Neural cell (in vitro differentiated cells): ENCODE measurements around the gene VAV3. TPM values are rescaled to one million over a fixed set of nuclear protein-coding genes. Genes with fewer than 3 reads are reported as not detected.

Source experiments
- H2AFZ ChIP-seq: fragments of 200-600, 300-800 bp; sonication (generic), shearing (Covaris generic); 2 replicates; pipeline ENCODE4 v1.6.0; 2014; ENCODE audit warnings: low read depth, mild to moderate bottlenecking, antibody characterized with exemption, low read length, moderate library complexity
- H3F3A ChIP-seq: fragments of 200-600 bp; shearing (Covaris generic); 2 replicates; pipeline ENCODE4 v1.6.1; 2016; ENCODE audit warnings: mild to moderate bottlenecking, moderate library complexity, mixed read lengths, antibody characterized with exemption, low read length; ENCODE audit not compliant: insufficient read depth, poor library complexity, severe bottlenecking
- H3K27ac ChIP-seq: fragments of 200-600, 300-800 bp; sonication (generic), shearing (Covaris generic); 2 replicates; pipeline ENCODE4 v1.5.1; 2014; ENCODE audit warnings: mild to moderate bottlenecking, low read length, moderate library complexity
- H3K27me3 ChIP-seq: fragments of 300-800, 200-600 bp; sonication (generic), shearing (Covaris generic); 2 replicates; pipeline ENCODE4 v1.6.0; 2014; ENCODE audit warnings: mild to moderate bottlenecking, low read depth, low read length, moderate library complexity; ENCODE audit not compliant: insufficient read depth
- H3K36me3 ChIP-seq: fragments of 300-800, 200-600 bp; sonication (generic), shearing (Covaris generic); 2 replicates; pipeline ENCODE4 v1.5.1; 2014; ENCODE audit warnings: mild to moderate bottlenecking, antibody characterized with exemption, low read length, moderate library complexity; ENCODE audit not compliant: insufficient read depth
- H3K4me2 ChIP-seq: fragments of 300-800, 200-600 bp; sonication (generic), shearing (Covaris generic); 2 replicates; pipeline ENCODE4 v1.6.0; 2014; ENCODE audit warnings: mild to moderate bottlenecking, low read length
- H3K4me3 ChIP-seq: fragments of 300-800, 200-600 bp; sonication (generic), shearing (Covaris generic); 2 replicates; pipeline ENCODE4 v1.5.1; 2014; ENCODE audit warnings: mild to moderate bottlenecking, low read length, moderate library complexity
- H3K79me2 ChIP-seq: fragments of 200-600 bp; shearing (Covaris generic); replicated peaks from 2 replicates; pipeline ENCODE4 v1.6.0; 2014; ENCODE audit warnings: mild to moderate bottlenecking, low read length, moderate library complexity; ENCODE audit not compliant: insufficient read depth
- H3K9ac ChIP-seq: fragments of 300-800, 200-600 bp; sonication (generic), shearing (Covaris generic); 2 replicates; pipeline ENCODE4 v1.6.1; 2016; ENCODE audit warnings: mild to moderate bottlenecking, low read length, mixed read lengths
- H3K9me2 ChIP-seq: fragments of 200-600 bp; shearing (Covaris generic); 2 replicates; pipeline ENCODE4 v1.6.1; 2016; ENCODE audit warnings: mild to moderate bottlenecking, low read length, mixed read lengths; ENCODE audit not compliant: insufficient read depth
- H3K9me3 ChIP-seq: fragments of 200-600, 300-800 bp; sonication (generic), shearing (Covaris generic); 2 replicates; pipeline ENCODE4 v1.6.1; 2016; ENCODE audit warnings: mild to moderate bottlenecking, mixed run types, low read length, moderate library complexity, mixed read lengths
- H4K20me1 ChIP-seq: fragments of 200-600 bp; shearing (Covaris generic); 2 replicates; pipeline ENCODE4 v1.6.1; 2016; ENCODE audit warnings: mild to moderate bottlenecking, mixed run types; ENCODE audit not compliant: insufficient read depth
- CTCF ChIP-seq: fragments of 450-650 bp; IDR thresholded peaks from 2 replicates; pipeline ENCODE4 v1.5.1; 2014; ENCODE audit warnings: antibody characterized with exemption, mild to moderate bottlenecking, moderate library complexity; ENCODE audit not compliant: poor library complexity, severe bottlenecking
- EP300 ChIP-seq: fragments of 450-650 bp; conservative IDR thresholded peaks from 2 replicates; pipeline ENCODE4 v1.6.1; 2014; ENCODE audit warnings: antibody characterized with exemption, mild to moderate bottlenecking, moderate library complexity; ENCODE audit not compliant: poor library complexity, severe bottlenecking
- EZH2 ChIP-seq: fragments of 200-600, 300-800 bp; shearing (Covaris generic), sonication (generic); IDR thresholded peaks from 2 replicates; pipeline ENCODE4 v1.6.1; 2014; ENCODE audit warnings: antibody characterized with exemption, low read length, borderline replicate concordance, mild to moderate bottlenecking; ENCODE audit not compliant: insufficient read depth, poor library complexity, severe bottlenecking
- MXI1 ChIP-seq: fragments of 450-650 bp; conservative IDR thresholded peaks from 2 replicates; pipeline ENCODE4 v1.6.1; 2014; ENCODE audit warnings: antibody characterized with exemption, mild to moderate bottlenecking; ENCODE audit not compliant: poor library complexity, severe bottlenecking
- POLR2AphosphoS5 ChIP-seq: IDR thresholded peaks from 2 replicates; pipeline ENCODE4 v1.6.1; 2012
- RAD21 ChIP-seq: fragments of 450-650 bp; conservative IDR thresholded peaks from 2 replicates; pipeline ENCODE4 v1.6.1; 2014; ENCODE audit warnings: antibody characterized with exemption, mild to moderate bottlenecking, moderate library complexity
- REST ChIP-seq: IDR thresholded peaks from 2 replicates; pipeline ENCODE4 v1.6.1; 2012; ENCODE audit warnings: borderline replicate concordance
- SMC3 ChIP-seq: fragments of 450-650 bp; conservative IDR thresholded peaks from 2 replicates; pipeline ENCODE4 v1.6.1; 2014; ENCODE audit warnings: antibody characterized with exemption, mild to moderate bottlenecking, moderate library complexity; ENCODE audit not compliant: poor library complexity
- TAF1 ChIP-seq: IDR thresholded peaks from 2 replicates; pipeline ENCODE4 v1.6.1; 2012; ENCODE audit warnings: low read depth
- polyA plus RNA-seq: library from polyadenylated mRNA; depleted of rRNA; stranded (reverse); fragments of >200 nt; gene quantifications from 2 replicates; pipeline ENCODE4 v1.2.3, GENCODE V29; 2014

Gene VAV3
- polyA plus RNA-seq, 1 donor from 2014 or later = 7.6 TPM

- Histone ChIP-seq H3K4me3 (no peak overlapping the region), H3F3A (no peaks in the 10 kb centered on the region)
- TF ChIP-seq EP300 (no peak), SMC3 (no peak), EZH2 (no peak), REST (no peak), TAF1 (no peak)
Observed at GRCh38 chr1:107661158-107661557, 303.8 kb downstream of the VAV3 start.

GRCh38 chr1:107659961-107660360 is 305.0 kb downstream of the VAV3 start:
- Histone ChIP-seq H3K27me3 (no peaks in the 10 kb centered on the region), H3F3A (no peaks in the 10 kb centered on the region), H3K4me3 (no peak overlapping the region), H4K20me1 (no peaks in the 10 kb centered on the region), H3K79me2 (no peaks in the 10 kb centered on the region), H3K27ac (no peak overlapping the region), H2AFZ (no peak overlapping the region), H3K36me3 (no peaks in the 10 kb centered on the region), H3K9me3 (no peaks in the 10 kb centered on the region), H3K9me2 (no peaks in the 10 kb centered on the region), H3K4me2 (no peak overlapping the region), H3K9ac (no peak overlapping the region)
- no peak for TF ChIP-seq SMC3
- TF ChIP-seq RAD21 = no peak

More at GRCh38 chr1:107661158-107661557, 303.8 kb downstream of the VAV3 start:
- no peaks in the 10 kb centered on the region for H3K79me2 ChIP-seq
- H3K9ac ChIP-seq = no peak overlapping the region
- no peaks in the 10 kb centered on the region for H4K20me1 ChIP-seq
- no peaks in the 10 kb centered on the region for H3K36me3 ChIP-seq
- no peaks in the 10 kb centered on the region for H3K27me3 ChIP-seq
- H3K4me2 ChIP-seq = no peak overlapping the region
- H3K9me3 ChIP-seq = no peaks in the 10 kb centered on the region
- no peak overlapping the region for H3K27ac ChIP-seq
- H3K9me2 ChIP-seq = no peaks in the 10 kb centered on the region
- H2AFZ ChIP-seq = no peak overlapping the region

- no peak overlapping the region for H3K4me3 ChIP-seq
- H3K27me3 ChIP-seq = no peaks in the 10 kb centered on the region
- H3K36me3 ChIP-seq = no peaks in the 10 kb centered on the region
- no peak overlapping the region for H2AFZ ChIP-seq
- no peaks in the 10 kb centered on the region for H4K20me1 ChIP-seq
- H3K27ac ChIP-seq = no peak overlapping the region
- no peaks in the 10 kb centered on the region for H3K9me2 ChIP-seq
- H3K4me2 ChIP-seq = no peak overlapping the region
- no peaks in the 10 kb centered on the region for H3K79me2 ChIP-seq
- TF ChIP-seq EZH2 (no peak), EP300 (no peak), TAF1 (no peak), RAD21 (no peak), POLR2AphosphoS5 (no peak), MXI1 (no peak), SMC3 (no peak), CTCF (no peak), REST (no peak)
- H3F3A ChIP-seq = no peaks in the 10 kb centered on the region
- no peak overlapping the region for H3K9ac ChIP-seq
- H3K9me3 ChIP-seq = no peaks in the 10 kb centered on the region
Observed at GRCh38 chr1:107657356-107657755, 307.6 kb downstream of the VAV3 start.
